KOPT-K1 (cell line): Measurements from ENCODE around the gene RASGRF2.

Source experiments
- H3K27ac ChIP-seq: fragments of 200-600 bp; sonication (generic); 2 replicates; pipeline ENCODE4 v1.5.1; 2016; ENCODE audit warnings: antibody characterized with exemption, mild to moderate bottlenecking, low read depth, low read length; ENCODE audit not compliant: poor library complexity, severe bottlenecking
- H3K36me3 ChIP-seq: fragments of 200-600 bp; sonication (generic); 2 replicates; pipeline ENCODE4 v1.5.1; 2017; ENCODE audit warnings: antibody characterized with exemption, mild to moderate bottlenecking, low read length, moderate library complexity; ENCODE audit not compliant: insufficient read depth
- H3K9me3 ChIP-seq: fragments of 200-600 bp; sonication (generic); 2 replicates; pipeline ENCODE4 v1.5.1; 2017; ENCODE audit warnings: antibody characterized with exemption, low read length, mild to moderate bottlenecking; ENCODE audit not compliant: insufficient read depth, poor library complexity, severe bottlenecking

The RASGRF2 gene

GRCh38 chr5:80986382-80986781 lies 26.2 kb downstream of the RASGRF2 start:
- no peaks in the 10 kb centered on the region for H3K9me3 ChIP-seq
- no peaks in the 10 kb centered on the region for H3K36me3 ChIP-seq
- no peak overlapping the region for H3K27ac ChIP-seq

DNA sequence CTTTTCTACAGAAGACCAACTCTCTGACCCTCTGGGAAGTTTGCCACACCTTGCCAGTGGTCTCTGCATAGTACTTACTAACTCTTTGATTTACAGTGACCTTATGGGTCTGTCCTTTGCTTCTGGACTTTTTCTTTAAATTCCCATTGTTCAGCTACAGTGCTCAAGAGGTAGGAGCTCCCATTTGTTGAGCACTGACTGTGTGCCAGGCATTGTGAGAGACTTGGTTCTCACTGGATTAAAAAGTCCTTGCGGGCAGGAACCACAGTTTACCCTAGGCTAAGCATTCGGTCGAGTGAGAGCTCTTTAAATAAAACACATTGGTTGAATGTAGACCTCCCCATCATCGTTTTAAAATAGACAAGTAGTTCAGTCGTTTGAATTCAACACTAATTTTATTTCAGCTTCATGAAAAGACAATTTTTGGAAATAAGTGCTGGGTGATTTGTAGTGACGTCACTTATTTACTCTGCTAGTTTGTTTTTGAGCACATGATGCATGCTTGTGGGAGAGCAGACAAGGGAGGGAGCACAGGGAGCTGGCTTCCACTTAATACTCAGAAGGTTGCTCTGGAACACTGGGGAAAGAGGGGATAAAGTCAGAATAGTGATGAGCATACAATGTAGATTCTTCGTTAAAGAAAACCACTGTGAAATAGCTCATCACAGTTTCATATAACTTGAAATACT lies 27.1 kb downstream of the RASGRF2 start:
- no peaks in the 10 kb centered on the region for H3K36me3 ChIP-seq
- no peak overlapping the region for H3K27ac ChIP-seq
- H3K9me3 ChIP-seq, result no peaks in the 10 kb centered on the region

GRCh38 chr5:80988419-80988935 lies 28.3 kb downstream of the RASGRF2 start:
- Histone ChIP-seq H3K36me3 (no peaks in the 10 kb centered on the region), H3K9me3 (no peaks in the 10 kb centered on the region), H3K27ac (no peak overlapping the region)

DNA sequence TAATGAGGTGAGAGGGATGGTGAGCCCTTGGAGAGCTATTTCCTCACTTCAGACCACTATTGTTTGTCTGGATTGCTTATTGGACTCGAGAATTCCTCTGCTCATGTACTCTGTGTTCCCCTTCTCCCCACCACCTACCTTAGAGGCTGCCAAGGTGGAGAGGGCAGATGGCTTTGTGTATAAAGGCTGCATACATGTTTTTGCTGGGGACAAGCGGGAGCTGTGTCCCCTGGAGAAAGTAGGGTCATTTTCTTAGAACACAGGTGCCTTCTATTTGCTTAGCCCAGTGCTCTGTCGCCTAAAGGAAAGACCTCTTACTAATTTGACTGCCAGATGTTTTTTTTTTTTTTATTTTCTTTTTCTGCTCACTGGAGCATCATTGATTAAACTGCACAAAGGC lies 29.7 kb downstream of the RASGRF2 start:
- Histone ChIP-seq H3K27ac (no peak overlapping the region), H3K9me3 (no peaks in the 10 kb centered on the region), H3K36me3 (no peaks in the 10 kb centered on the region)

GRCh38 chr5:80990527-80990926 lies 30.4 kb downstream of the RASGRF2 start:
- Histone ChIP-seq H3K27ac (no peak overlapping the region), H3K36me3 (no peaks in the 10 kb centered on the region), H3K9me3 (no peaks in the 10 kb centered on the region)

DNA sequence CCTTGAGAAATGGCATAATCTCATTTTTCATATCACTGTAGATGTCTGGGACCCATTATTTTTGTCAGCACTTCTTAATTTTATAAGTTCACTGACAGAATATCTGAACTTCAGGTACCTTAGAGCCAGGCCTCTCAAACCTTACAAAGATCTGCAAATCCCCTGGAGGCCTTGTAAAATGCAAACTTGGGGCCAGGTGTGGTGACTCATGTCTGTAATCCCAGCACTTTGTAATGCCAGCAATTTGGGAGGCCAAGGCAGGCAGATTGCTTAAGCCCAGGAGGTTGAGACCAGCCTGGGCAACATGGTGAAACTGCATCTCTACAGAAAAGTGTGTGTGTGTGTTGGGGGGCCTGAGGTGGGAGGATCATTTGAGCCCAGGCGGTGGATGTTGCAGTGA lies 30.8 kb downstream of the RASGRF2 start:
- H3K9me3 ChIP-seq, result no peaks in the 10 kb centered on the region
- no peak overlapping the region for H3K27ac ChIP-seq

GRCh38 chr5:80995908-80996307 lies 35.7 kb downstream of the RASGRF2 start:
- Histone ChIP-seq H3K36me3 (no peaks in the 10 kb centered on the region), H3K27ac (no peak overlapping the region), H3K9me3 (no peaks in the 10 kb centered on the region)

More for the DNA sequence above, 30.8 kb downstream of the RASGRF2 start:
- no peaks in the 10 kb centered on the region for H3K36me3 ChIP-seq

DNA sequence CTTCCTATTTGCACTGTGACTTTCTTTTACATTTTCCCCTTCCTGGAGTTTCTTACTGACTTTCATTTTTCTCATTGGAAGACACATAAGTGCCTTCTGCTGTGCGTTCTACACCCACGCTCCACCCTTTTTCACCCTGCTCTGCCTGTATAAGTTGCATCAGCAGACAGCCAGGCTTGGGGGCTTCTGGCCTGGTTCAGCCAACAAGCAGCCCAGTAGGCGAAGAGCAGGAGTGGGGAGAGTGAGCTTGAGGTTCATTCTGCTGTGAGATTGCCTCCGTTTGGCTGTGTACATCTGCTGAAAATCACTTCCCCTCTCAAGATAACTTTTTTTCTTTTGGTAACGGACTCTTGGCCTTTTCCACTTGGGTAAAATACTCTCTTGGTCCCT lies 38.4 kb downstream of the RASGRF2 start:
- Histone ChIP-seq H3K27ac (no peak overlapping the region), H3K36me3 (no peaks in the 10 kb centered on the region), H3K9me3 (no peaks in the 10 kb centered on the region)

DNA sequence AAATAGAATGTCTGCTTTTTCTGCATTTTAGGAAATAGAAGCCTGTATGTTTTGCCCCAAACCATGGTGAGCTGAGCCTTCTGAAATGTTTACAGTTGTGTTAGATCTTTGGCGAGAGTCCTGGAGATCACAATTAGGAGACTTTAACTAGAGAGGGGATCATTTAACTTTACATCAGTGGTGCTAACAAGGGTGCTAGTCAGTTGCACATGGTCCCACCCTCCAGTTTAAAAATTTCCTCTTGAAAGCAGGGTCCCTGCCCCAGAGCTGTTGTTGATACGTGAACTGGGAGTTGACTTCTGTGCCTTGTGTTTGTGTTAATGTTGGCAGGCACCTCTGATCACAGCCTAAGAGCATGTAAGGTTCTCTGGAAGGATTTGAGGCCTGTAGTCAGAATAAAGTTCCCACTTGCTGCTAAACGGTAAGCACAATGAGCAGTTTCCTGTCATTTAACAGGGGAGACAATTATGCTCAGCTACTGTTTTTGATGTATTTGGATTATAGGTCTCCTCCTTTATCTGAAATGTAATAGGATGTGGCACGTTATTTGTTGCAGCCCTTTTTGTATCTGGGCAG lies 43.7 kb downstream of the RASGRF2 start:
- Histone ChIP-seq H3K9me3 (no peaks in the 10 kb centered on the region), H3K36me3 (no peaks in the 10 kb centered on the region), H3K27ac (no peak overlapping the region)

- no peaks in the 10 kb centered on the region for H3K9me3 ChIP-seq
- H3K36me3 ChIP-seq, result no peaks in the 10 kb centered on the region
- H3K27ac ChIP-seq, result no peak overlapping the region
Measured at GRCh38 chr5:81005708-81006107, 45.5 kb downstream of the RASGRF2 start.

- Histone ChIP-seq H3K9me3 (no peaks in the 10 kb centered on the region), H3K36me3 (no peaks in the 10 kb centered on the region), H3K27ac (peak overlapping the region; percentile 58)
Measured at GRCh38 chr5:81006231-81006630, 46.1 kb downstream of the RASGRF2 start.

- Histone ChIP-seq H3K36me3 (no peaks in the 10 kb centered on the region), H3K9me3 (no peaks in the 10 kb centered on the region), H3K27ac (peak overlapping the region; percentile 58)
Measured at GRCh38 chr5:81006947-81007636, 46.9 kb downstream of the RASGRF2 start.

- no peaks in the 10 kb centered on the region for H3K9me3 ChIP-seq
- no peaks in the 10 kb centered on the region for H3K36me3 ChIP-seq
- H3K27ac ChIP-seq, result peak overlapping the region; percentile 58
Measured at GRCh38 chr5:81007637-81008027, 47.5 kb downstream of the RASGRF2 start.

DNA sequence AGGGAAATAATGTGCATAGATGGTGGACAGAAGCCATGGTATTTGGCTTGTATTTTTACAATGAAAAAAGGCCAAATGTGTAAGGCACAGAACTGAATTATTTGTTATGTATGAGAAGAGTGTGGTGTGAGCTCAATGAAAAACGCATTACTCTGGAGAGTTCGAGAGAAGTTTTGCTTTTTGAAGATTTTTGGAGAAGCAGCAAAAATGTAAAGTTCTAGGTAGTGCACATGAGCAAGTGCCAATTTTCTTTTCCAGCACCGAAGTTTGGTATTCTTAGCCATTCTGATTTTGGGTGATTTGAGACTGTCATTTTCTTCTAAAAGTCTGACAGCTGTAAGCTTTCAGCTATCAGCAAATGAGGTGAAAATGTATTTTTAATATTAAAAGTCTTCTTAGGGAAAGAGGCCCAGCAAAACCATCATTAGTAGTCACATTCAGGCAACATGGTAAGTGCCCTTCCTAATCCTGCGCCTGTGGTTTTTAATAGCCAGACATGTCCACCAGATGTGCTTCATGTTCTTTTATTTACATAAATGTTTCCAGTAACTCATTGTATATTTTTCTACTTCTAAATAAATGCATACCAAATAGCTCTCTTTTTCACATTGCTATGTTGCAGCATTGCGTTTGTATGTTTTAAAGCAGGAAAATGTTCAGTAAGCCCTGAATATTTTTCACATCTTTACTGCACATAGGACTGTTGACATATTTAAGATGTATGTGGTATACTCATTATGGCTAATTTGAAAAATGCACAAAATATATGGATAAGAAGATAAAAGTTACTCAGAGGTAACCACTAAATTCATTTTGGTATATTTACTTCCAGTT lies 50.4 kb downstream of the RASGRF2 start:
- Histone ChIP-seq H3K9me3 (no peaks in the 10 kb centered on the region), H3K36me3 (no peaks in the 10 kb centered on the region), H3K27ac (no peak overlapping the region)

DNA sequence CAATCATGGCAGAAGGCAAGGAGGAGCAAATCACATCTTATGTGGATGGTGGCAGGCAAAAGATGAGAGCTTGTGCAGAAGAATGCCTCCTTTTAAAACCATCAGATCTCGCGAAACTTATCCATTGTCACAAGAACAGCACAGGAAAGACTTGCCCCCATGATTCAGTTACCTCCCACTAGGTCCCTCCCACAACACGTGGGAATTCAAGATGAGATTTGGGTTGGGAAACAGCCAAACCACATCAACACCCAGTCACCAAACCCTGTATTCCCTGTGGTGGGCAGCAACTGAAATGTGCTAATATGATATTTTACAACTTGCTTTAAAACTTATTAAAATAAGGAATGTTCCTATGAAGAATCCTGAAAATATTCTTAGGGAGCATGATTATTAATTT lies 54.2 kb downstream of the RASGRF2 start:
- H3K27ac ChIP-seq, result no peak overlapping the region
- no peaks in the 10 kb centered on the region for H3K36me3 ChIP-seq
- H3K9me3 ChIP-seq, result no peaks in the 10 kb centered on the region
